NCI-H2107 treated with DMSO at 0.1 percent for 48 hours (cell line): ENCODE measurements around the gene CALML5.

Source experiments
- DNase-seq: peaks from one replicate; lab custom pipeline; 2025; ENCODE audit not compliant: unreplicated experiment; lab: John Stamatoyannopoulos, UW

The CALML5 gene

GRCh38 chr10:5465976-5466450, 33.4 kb downstream of the CALML5 start:
- DNase-seq = no peak

GRCh38 chr10:5464546-5464945, 34.8 kb downstream of the CALML5 start:
- no peak for DNase-seq

- no peak for DNase-seq
These were observed 36.5 kb downstream of the CALML5 start for GRCh38 chr10:5462841-5463293.

GRCh38 chr10:5461914-5462840, 37.2 kb downstream of the CALML5 start:
- DNase-seq = no peak

GRCh38 chr10:5461203-5461588, 38.2 kb downstream of the CALML5 start:
- no peak for DNase-seq

GRCh38 chr10:5460468-5461202, 38.7 kb downstream of the CALML5 start:
- DNase-seq = no peak

- no peak for DNase-seq
These were observed 40.2 kb downstream of the CALML5 start for GRCh38 chr10:5458949-5459747.

GRCh38 chr10:5458425-5458824, 40.9 kb downstream of the CALML5 start:
- DNase-seq = no peak

GRCh38 chr10:5457741-5458140, 41.6 kb downstream of the CALML5 start:
- DNase-seq = no peak

GRCh38 chr10:5456563-5456962, 42.8 kb downstream of the CALML5 start:
- no peak for DNase-seq

GRCh38 chr10:5453749-5454489, 45.5 kb downstream of the CALML5 start:
- DNase-seq = no peak

GRCh38 chr10:5450605-5451384, 48.6 kb downstream of the CALML5 start:
- DNase-seq = no peak

- DNase-seq = no peak
These were observed 49.5 kb downstream of the CALML5 start for GRCh38 chr10:5449823-5450222.

- no peak for DNase-seq
These were observed 50.1 kb downstream of the CALML5 start for GRCh38 chr10:5449227-5449626.
